ENCODE measurements around the gene PDE3A. TPM values are rescaled to one million over a fixed set of nuclear protein-coding genes. Genes with fewer than 3 reads are reported as not detected.

Gene PDE3A
- total and polyA plus RNA-seq, 2 of the 4 experiments (the other 2 are of a cell fraction): 0.09 to 0.18 TPM

GRCh38 chr12:20439626-20440025 is 71.3 kb downstream of the PDE3A start:
- Histone ChIP-seq H2AK5ac (ENCODE audit: low read depth, low read length) (no peak overlapping the region), H3K4ac (ENCODE audit: low read depth, low read length) (no peak overlapping the region), H3K9me3 (ENCODE audit: control insufficient read depth, insufficient read depth, low read length) (no peaks in the 10 kb centered on the region), H3K14ac (replicated peaks; ENCODE audit: low read depth, low read length) (no peak overlapping the region), H2BK5ac (ENCODE audit: low read depth, low read length, poor library complexity, severe bottlenecking) (no peak overlapping the region), H3K79me1 (ENCODE audit: low read depth in 1 of 2, low read length in 2 of 2) (no peaks in the 10 kb centered on the region), H2BK15ac (ENCODE audit: low read depth, low read length) (no peak overlapping the region), H3K36me3 (ENCODE audit: control insufficient read depth, insufficient read depth, low read length) (no peaks in the 10 kb centered on the region), H3K27ac (ENCODE audit: insufficient read depth, low read length) (no peak overlapping the region), H3K56ac (ENCODE audit: extremely low read depth, insufficient read depth, low read length) (no peak overlapping the region), H3K4me2 (ENCODE audit: low read depth, low read length) (no peak overlapping the region), H4K91ac (ENCODE audit: insufficient read depth, low read depth, low read length) (no peak overlapping the region), H3K18ac (ENCODE audit: low read depth, low read length) (no peak overlapping the region), H4K20me1 (ENCODE audit: insufficient read depth, low read length) (no peaks in the 10 kb centered on the region), H3K4me3 (ENCODE audit: insufficient read depth, low read depth, low read length) (no peak overlapping the region), H2AK9ac (replicated peaks; ENCODE audit: low read depth, low read length, poor library complexity) (no peak overlapping the region), H3K9me1 (ENCODE audit: insufficient read depth, low read length) (no peaks in the 10 kb centered on the region), H2AFZ (replicated peaks; ENCODE audit: low read length, poor library complexity) (no peak overlapping the region), H3K9ac (ENCODE audit: low read depth, low read length) (no peak overlapping the region), H2BK120ac (ENCODE audit: low read depth, low read length) (no peak overlapping the region), H3K27me3 (ENCODE audit: control insufficient read depth, insufficient read depth, low read length) (no peaks in the 10 kb centered on the region), H4K5ac (ENCODE audit: low read depth, low read length) (no peak overlapping the region), H3K4me1 (ENCODE audit: control insufficient read depth, insufficient read depth, low read length) (peaks cover 2% of the 10 kb centered on the region; the same call in 1 of the 2 replicates), H2BK20ac (ENCODE audit: low read depth, low read length) (no peak overlapping the region), H4K8ac (ENCODE audit: low read depth in 2 of 2, low read length in 2 of 2) (no peak overlapping the region), H3K23ac (ENCODE audit: low read depth, low read length) (no peak overlapping the region)
- DNase-seq (no peak), ATAC-seq (ENCODE audit: low read depth) (no peak)
- in situ Hi-C loops (cut with MboI; ENCODE audit: low sequenced_read_pairs) (no loop called here), intact Hi-C loops (cut with micrococcal nuclease) (no loop called here), dilution Hi-C loops (cut with HindIII; ENCODE audit: low sequenced_read_pairs, unreplicated experiment) (no loop called here)
- no CpG with 5 or more reads among the region's 1 CpG for WGBS, 2 experiments (ENCODE audit: extremely low coverage in 2 of 2, insufficient read length in 1 of 2)
- POLR2A ChIA-PET (ENCODE audit: unreplicated experiment): no interaction called here
- TF ChIP-seq BHLHE40 (IDR thresholded peaks at IDR 0.05; ENCODE audit: low read depth, low read length) (no peak), MAFK (IDR thresholded peaks at IDR 0.05; ENCODE audit: low read depth, low read length) (no peak), MAZ (IDR thresholded peaks at IDR 0.05; ENCODE audit: borderline replicate concordance, low read depth, low read length) (no peak), CEBPB (IDR thresholded peaks at IDR 0.05; ENCODE audit: low read depth, low read length) (no peak), CTCF (conservative IDR thresholded peaks at IDR 0.05; ENCODE audit: low read depth, low read length) (no peak), CHD1 (IDR thresholded peaks at IDR 0.05; ENCODE audit: low read depth, low read length) (no peak), RFX5 (IDR thresholded peaks at IDR 0.05; ENCODE audit: low read depth, low read length) (no peak), ELK1 (IDR thresholded peaks at IDR 0.05; ENCODE audit: borderline replicate concordance, low read depth, low read length) (no peak), NFE2L2 (IDR thresholded peaks at IDR 0.05; ENCODE audit: low read depth, low read length) (no peak), MXI1 (IDR thresholded peaks at IDR 0.05; ENCODE audit: borderline replicate concordance, low read depth, low read length) (no peak), RAD21 (IDR thresholded peaks at IDR 0.05; ENCODE audit: low read length) (no peak), USF2 (IDR thresholded peaks at IDR 0.05; ENCODE audit: low read depth, low read length) (no peak), FOS (IDR thresholded peaks at IDR 0.05; ENCODE audit: low read depth, low read length) (no peak), RCOR1 (IDR thresholded peaks at IDR 0.05; ENCODE audit: insufficient replicate concordance, low read length) (no peak)
- CTCF ChIA-PET: no interaction called here
- no TSS peak for BruUV-seq (replicated peaks)

Data from IMR-90 (cell line).